Peyer's patch (tissue), 4 donors: ENCODE measurements around the gene MLH1.
"Not testable (repeated sequence)": the region's sequence is repeated elsewhere in the genome, so short reads cannot be mapped to it uniquely, and the experiment has no call there.

Experiments used
- POLR2A ChIP-seq, 2 donors: fragments of 450-650 bp; IDR thresholded peaks; one replicate each; pipeline ENCODE4 v1.5.1; 2017; ENCODE audit warnings: antibody characterized with exemption in 2 of 2, mild to moderate bottlenecking in 2 of 2, moderate library complexity in 2 of 2
- TF ChIP-seq, protein P1 (sequence below), 6 experiments: fragments of 450-650 bp in 4 of 6; fragments of 200-600 bp in 2 of 6; sonication (generic) in 1 of 6; IDR thresholded peaks; one replicate each; pipeline ENCODE4 v1.5.1; 2017 to 2019; ENCODE audit warnings: antibody characterized with exemption in 6 of 6, mild to moderate bottlenecking in 3 of 6, moderate library complexity in 1 of 6

DNA sequence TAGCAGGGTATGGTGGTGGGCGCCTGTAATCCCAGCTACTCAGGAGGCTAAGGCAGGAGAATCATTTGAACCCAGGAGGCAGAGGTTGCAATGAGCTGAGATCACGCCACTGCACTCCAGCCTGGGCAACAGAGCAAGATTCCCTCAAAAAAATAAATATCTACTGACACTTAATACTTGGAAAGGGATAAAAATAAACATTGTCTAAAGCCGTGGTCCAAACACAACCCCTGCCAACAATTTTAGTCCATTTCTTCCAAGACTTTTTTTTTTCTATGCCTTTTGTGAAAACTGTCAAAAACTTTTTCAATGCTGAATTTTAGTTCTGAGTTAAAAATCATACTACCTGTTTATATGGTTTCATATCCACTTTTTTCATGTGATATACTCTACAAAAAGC lies 49.4 kb downstream of the MLH1 start:
- TF ChIP-seq, protein P1, sequence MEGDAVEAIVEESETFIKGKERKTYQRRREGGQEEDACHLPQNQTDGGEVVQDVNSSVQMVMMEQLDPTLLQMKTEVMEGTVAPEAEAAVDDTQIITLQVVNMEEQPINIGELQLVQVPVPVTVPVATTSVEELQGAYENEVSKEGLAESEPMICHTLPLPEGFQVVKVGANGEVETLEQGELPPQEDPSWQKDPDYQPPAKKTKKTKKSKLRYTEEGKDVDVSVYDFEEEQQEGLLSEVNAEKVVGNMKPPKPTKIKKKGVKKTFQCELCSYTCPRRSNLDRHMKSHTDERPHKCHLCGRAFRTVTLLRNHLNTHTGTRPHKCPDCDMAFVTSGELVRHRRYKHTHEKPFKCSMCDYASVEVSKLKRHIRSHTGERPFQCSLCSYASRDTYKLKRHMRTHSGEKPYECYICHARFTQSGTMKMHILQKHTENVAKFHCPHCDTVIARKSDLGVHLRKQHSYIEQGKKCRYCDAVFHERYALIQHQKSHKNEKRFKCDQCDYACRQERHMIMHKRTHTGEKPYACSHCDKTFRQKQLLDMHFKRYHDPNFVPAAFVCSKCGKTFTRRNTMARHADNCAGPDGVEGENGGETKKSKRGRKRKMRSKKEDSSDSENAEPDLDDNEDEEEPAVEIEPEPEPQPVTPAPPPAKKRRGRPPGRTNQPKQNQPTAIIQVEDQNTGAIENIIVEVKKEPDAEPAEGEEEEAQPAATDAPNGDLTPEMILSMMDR (IDR thresholded peaks at IDR 0.05), result not testable (repeated sequence)
- TF ChIP-seq POLR2A (IDR thresholded peaks at IDR 0.05), result not testable (repeated sequence)
